SH-SY5Y (cell line): Measurements from ENCODE around the gene ZNF280D.

Experiments used
- GATA2 ChIP-seq: IDR thresholded peaks from 2 replicates; pipeline ENCODE4 v1.6.1; 2011; ENCODE audit warnings: mild to moderate bottlenecking, low read depth, low read length
- GATA3 ChIP-seq: IDR thresholded peaks from 2 replicates; pipeline ENCODE4 v1.6.1; 2011; ENCODE audit warnings: low read depth, mild to moderate bottlenecking, low read length, moderate library complexity

DNA sequence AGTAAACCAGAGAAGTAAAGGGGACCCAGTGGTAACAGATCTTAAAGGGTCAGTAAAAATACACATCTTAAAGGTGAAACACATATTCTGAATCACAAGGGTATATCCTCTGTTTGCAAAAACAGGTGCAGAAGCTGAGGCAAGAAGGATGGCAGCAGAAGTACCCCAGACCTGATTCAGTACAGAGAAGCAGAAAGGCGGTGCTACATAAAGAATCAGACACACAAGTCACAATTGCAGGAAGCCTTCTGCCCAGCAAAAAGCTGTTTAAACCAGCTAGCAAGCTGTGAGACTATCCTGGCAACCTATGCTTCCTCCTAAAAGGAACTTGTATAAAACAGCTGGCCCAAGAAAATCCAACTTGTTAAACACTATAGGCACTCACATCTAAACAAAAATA, 49.4 kb downstream of the ZNF280D start:
- TF ChIP-seq GATA2 (no peak), GATA3 (no peak)
